Measurements from ENCODE around the gene COL6A1. TPM values are rescaled to one million over a fixed set of nuclear protein-coding genes. Genes with fewer than 3 reads are reported as not detected.

The COL6A1 gene
- total and polyA plus RNA-seq, 10 donors, result 76.5 to 190 (median 129) TPM

DNA sequence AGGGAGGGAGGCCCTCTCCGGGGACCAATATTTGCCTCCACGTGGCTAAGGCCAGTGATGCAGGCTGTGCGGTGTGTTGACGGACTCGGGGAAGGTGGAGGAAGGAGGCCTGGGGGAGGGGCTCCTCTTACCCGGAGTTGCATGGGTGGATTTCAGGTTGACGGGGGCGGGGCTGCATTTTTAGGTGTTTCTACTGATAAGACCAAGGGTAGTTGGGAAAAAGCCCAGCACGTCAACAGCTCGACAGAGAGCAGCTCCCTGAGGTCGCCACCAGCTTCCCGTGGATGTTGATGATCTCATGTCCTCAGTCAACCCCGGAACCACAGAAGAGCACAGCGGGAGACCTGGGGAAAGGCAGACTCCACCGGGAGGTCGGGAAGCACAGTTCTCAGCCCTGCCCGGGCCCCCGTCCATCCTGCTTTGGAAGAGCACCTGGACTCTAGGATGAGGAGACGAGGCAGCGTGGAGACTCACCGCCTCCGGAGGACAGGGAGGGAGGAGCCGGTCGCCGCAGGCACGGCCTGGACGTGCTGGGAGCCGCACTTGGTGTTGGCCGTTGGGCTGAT is 32.9 kb upstream of the COL6A1 start:
- no peaks in the 10 kb centered on the region for H3K9me3 ChIP-seq
- DNase-seq, result no peak
- 74 to 81% (median 76%) methylated on average over 28 to 29 of the region's 29 CpGs for WGBS, 5 donors
- TF ChIP-seq POLR2A (IDR thresholded peaks at IDR 0.05) (no peak), POLR2AphosphoS5 (IDR thresholded peaks at IDR 0.05) (no peak)
- TF ChIP-seq, protein P1, sequence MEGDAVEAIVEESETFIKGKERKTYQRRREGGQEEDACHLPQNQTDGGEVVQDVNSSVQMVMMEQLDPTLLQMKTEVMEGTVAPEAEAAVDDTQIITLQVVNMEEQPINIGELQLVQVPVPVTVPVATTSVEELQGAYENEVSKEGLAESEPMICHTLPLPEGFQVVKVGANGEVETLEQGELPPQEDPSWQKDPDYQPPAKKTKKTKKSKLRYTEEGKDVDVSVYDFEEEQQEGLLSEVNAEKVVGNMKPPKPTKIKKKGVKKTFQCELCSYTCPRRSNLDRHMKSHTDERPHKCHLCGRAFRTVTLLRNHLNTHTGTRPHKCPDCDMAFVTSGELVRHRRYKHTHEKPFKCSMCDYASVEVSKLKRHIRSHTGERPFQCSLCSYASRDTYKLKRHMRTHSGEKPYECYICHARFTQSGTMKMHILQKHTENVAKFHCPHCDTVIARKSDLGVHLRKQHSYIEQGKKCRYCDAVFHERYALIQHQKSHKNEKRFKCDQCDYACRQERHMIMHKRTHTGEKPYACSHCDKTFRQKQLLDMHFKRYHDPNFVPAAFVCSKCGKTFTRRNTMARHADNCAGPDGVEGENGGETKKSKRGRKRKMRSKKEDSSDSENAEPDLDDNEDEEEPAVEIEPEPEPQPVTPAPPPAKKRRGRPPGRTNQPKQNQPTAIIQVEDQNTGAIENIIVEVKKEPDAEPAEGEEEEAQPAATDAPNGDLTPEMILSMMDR (IDR thresholded peaks at IDR 0.05 in 8 of 11, conservative IDR thresholded peaks at IDR 0.05 in 3 of 11), result no peak
- no peaks in the 10 kb centered on the region for H3K36me3 ChIP-seq
- H3K27me3 ChIP-seq (replicated peaks in 1 of 7), result peaks cover 0 to 26% (median 4%) of the 10 kb centered on the region in 7 donors
- intact Hi-C loops (cut with DNase I; ENCODE audit: low total_unique reads), result no loop called here
- H3K4me3 ChIP-seq, result no peak overlapping the region
- peaks cover 0 to 3% (median 0%) of the 10 kb centered on the region in 6 donors for H3K4me1 ChIP-seq
- no peak overlapping the region for H3K27ac ChIP-seq

DNA sequence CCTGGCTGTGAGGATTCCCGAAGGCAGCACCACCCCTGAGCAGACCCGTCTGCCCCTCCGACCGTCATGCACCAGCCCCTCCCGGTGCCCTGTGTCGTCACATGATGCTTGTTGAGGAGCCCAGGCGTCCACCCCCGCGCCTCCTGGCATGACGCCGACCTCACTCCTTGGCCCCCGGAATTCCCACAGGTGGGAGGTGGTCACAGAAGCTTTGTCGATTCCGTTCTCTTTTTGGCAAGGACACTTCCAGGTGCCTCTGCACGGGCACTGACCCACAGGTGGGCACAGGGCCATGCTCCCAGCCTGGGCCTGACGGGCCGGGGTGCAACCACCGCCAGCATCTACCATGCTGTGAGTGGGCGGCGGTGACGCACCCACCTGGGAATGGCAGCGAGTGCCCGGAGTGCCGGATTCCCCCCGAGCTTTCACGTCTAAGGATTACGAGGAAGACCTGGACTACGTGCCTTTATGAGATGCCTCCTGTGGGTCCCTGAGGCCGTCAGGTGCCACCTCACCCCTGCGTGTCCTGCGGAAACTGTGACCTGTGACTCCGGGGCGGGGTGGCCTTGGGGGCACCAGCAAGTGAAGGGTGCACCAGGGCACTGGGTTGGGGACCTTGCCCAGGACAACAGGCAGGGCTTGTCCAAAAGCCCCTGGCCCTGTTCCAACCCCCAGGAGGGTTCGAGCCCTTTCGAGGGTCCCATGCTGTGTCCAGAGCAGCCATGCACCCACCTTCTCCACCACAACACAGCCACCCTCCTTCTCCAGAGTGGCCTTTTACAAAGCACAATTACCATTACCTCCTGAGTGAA is 31.4 kb upstream of the COL6A1 start:
- peaks cover 0 to 3% (median 0%) of the 10 kb centered on the region in 6 donors for H3K4me1 ChIP-seq
- no peaks in the 10 kb centered on the region for H3K36me3 ChIP-seq
- TF ChIP-seq POLR2A (IDR thresholded peaks at IDR 0.05), result no peak
- TF ChIP-seq, protein P1 (IDR thresholded peaks at IDR 0.05 in 8 of 11, conservative IDR thresholded peaks at IDR 0.05 in 3 of 11), result no peak
- TF ChIP-seq POLR2AphosphoS5 (IDR thresholded peaks at IDR 0.05), result no peak
- intact Hi-C loops (cut with DNase I; ENCODE audit: low total_unique reads), result no loop called here
- no peaks in the 10 kb centered on the region for H3K9me3 ChIP-seq
- DNase-seq, result peak; percentile 66
- H3K27ac ChIP-seq, result no peak overlapping the region
- 75 to 87% (median 81%) methylated on average over 25 to 35 of the region's 35 CpGs for WGBS, 5 donors
- peaks cover 0 to 26% (median 4%) of the 10 kb centered on the region in 7 donors for H3K27me3 ChIP-seq (replicated peaks in 1 of 7)
- no peak overlapping the region for H3K4me3 ChIP-seq

DNA sequence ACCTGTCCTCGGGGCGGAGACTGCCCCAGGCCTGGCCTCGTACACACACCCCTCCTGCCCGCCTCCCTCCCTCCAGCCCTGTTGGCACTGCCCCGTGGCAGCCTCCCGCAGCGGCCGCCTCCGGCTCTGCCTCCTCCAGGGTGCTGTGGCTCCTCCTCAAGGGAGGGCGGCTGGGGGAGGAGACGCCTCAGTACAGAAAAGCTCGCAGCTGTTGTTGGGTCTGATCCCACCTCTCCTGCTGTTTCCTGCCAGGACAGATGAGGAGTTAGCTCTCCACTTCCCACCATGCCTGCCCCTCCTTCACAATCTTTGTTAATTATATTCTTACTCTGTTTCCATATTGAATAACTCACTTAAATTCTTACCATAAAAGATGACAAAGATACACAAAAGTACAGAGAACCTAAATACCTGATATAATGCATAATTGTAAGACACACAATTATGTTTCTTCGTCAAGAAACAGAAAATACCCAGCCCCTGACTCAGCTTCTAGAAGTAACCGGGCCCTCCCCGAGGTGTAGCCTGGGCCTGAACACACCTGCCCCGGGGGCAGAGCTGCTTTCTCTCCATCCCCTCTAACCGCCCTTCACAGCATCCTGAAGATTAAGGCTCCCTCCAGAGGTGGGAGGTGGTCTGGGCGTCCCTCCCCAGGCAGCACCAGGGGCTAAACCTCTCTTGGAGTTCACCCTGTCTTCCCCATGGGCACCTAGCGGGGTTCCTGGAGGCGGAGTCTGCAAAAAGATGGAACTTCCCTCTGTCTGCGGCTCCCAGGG is 30.6 kb upstream of the COL6A1 start:
- no peak for DNase-seq

More for the DNA sequence above, 30.6 kb upstream of the COL6A1 start:
- intact Hi-C loops (cut with DNase I; ENCODE audit: low total_unique reads), result no loop called here
- no peak overlapping the region for H3K27ac ChIP-seq
- no peaks in the 10 kb centered on the region for H3K36me3 ChIP-seq
- no peaks in the 10 kb centered on the region for H3K9me3 ChIP-seq
- 38 to 56% (median 48%) methylated on average over 21 of the region's 21 CpGs for WGBS, 5 donors
- TF ChIP-seq, protein P1 (IDR thresholded peaks at IDR 0.05 in 8 of 11, conservative IDR thresholded peaks at IDR 0.05 in 3 of 11), result no peak
- no peak for TF ChIP-seq POLR2AphosphoS5 (IDR thresholded peaks at IDR 0.05)
- TF ChIP-seq POLR2A (IDR thresholded peaks at IDR 0.05), result no peak
- H3K27me3 ChIP-seq (replicated peaks in 1 of 7), result peaks cover 0 to 26% (median 4%) of the 10 kb centered on the region in 7 donors
- peaks cover 0 to 3% (median 0%) of the 10 kb centered on the region in 6 donors for H3K4me1 ChIP-seq
- no peak overlapping the region for H3K4me3 ChIP-seq

Data from spleen (tissue), 11 donors.